ENCODE results near the gene RNU5D-1.
"Not testable (repeated sequence)": the region's sequence is repeated elsewhere in the genome, so short reads cannot be mapped to it uniquely, and the experiment has no call there.

The RNU5D-1 gene

DNA sequence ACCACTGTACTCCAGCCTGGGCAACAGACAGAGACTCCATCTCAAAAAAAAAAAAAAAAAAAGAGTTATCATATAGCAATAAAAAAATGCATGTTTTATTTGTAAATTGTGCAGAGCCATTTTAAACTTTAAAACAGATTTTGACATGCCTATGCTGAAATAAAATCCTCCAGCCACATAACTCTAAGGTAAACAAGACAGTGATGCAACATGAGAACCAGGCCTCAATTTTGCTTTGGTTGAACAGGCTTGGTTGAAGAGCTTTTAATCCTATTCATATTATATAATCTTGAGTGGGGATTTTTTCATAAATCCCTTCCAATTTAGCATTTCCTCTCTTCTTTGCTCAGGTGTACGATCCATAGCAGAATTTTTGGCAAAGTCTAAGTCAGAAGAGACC, 30.4 kb downstream of the RNU5D-1 start:
- DNase-seq (ENCODE audit: extremely low read depth, insufficient read length) = no peak
- H3K36me3 ChIP-seq (ENCODE audit: control insufficient read depth, insufficient read depth, low read length) = no peaks in the 10 kb centered on the region
- H3K4me3 ChIP-seq (replicated peaks; ENCODE audit: low read depth, low read length) = no peak overlapping the region
- H3K27me3 ChIP-seq (replicated peaks; ENCODE audit: control insufficient read depth, insufficient read depth, low read length) = no peaks in the 10 kb centered on the region
- TF ChIP-seq, protein P1, sequence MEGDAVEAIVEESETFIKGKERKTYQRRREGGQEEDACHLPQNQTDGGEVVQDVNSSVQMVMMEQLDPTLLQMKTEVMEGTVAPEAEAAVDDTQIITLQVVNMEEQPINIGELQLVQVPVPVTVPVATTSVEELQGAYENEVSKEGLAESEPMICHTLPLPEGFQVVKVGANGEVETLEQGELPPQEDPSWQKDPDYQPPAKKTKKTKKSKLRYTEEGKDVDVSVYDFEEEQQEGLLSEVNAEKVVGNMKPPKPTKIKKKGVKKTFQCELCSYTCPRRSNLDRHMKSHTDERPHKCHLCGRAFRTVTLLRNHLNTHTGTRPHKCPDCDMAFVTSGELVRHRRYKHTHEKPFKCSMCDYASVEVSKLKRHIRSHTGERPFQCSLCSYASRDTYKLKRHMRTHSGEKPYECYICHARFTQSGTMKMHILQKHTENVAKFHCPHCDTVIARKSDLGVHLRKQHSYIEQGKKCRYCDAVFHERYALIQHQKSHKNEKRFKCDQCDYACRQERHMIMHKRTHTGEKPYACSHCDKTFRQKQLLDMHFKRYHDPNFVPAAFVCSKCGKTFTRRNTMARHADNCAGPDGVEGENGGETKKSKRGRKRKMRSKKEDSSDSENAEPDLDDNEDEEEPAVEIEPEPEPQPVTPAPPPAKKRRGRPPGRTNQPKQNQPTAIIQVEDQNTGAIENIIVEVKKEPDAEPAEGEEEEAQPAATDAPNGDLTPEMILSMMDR (IDR thresholded peaks at IDR 0.05; ENCODE audit: insufficient read depth, low read length, poor library complexity, severe bottlenecking) = no peak

DNA sequence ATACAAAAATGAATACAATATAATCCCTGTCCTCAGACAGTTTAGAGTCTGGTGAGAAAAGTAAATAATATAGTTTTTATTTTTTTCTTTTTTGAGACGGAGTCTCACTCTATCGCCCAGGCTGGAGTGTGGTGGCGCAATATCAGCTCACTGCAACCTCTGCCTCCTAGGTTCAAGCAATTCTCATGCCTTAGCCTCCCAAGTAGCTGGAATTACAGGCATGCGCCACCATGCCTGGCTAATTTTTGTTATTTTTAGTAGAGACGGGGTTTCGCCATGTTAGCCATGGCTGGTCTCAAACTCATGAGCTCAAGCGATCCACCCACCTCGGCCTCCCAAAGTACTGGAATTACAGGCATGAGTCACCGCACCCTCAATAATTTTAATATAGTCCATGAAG, 31.6 kb downstream of the RNU5D-1 start:
- not testable (repeated sequence) for DNase-seq (ENCODE audit: extremely low read depth, insufficient read length); H3K4me3 ChIP-seq (replicated peaks; ENCODE audit: low read depth, low read length); H3K36me3 ChIP-seq (ENCODE audit: control insufficient read depth, insufficient read depth, low read length); H3K27me3 ChIP-seq (replicated peaks; ENCODE audit: control insufficient read depth, insufficient read depth, low read length)

DNA sequence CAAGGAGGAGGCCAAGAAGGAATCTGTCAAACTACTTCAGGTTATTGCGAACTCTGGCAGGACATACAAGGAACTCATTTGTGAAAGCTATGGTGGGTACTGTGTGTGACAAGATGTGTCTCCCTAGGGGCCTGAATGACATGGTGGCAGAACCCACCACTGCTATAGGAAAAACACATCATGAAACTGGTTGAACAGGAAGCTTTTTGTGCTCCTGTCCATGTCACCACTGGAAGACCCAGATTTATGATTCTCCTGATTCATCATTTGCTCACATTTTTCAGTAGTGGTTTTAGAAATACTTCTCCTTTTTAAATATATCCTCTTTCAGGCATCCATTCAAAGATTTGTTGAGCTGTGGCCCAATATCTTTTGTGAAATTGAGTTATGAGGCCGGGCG, 32.8 kb downstream of the RNU5D-1 start:
- Histone ChIP-seq H3K4me3 (replicated peaks; ENCODE audit: low read depth, low read length) (no peak overlapping the region), H3K27me3 (replicated peaks; ENCODE audit: control insufficient read depth, insufficient read depth, low read length) (no peaks in the 10 kb centered on the region), H3K36me3 (ENCODE audit: control insufficient read depth, insufficient read depth, low read length) (no peaks in the 10 kb centered on the region)
- TF ChIP-seq, protein P1 (IDR thresholded peaks at IDR 0.05; ENCODE audit: insufficient read depth, low read length, poor library complexity, severe bottlenecking) = no peak
- peak; percentile 38 for DNase-seq (ENCODE audit: extremely low read depth, insufficient read length)

DNA sequence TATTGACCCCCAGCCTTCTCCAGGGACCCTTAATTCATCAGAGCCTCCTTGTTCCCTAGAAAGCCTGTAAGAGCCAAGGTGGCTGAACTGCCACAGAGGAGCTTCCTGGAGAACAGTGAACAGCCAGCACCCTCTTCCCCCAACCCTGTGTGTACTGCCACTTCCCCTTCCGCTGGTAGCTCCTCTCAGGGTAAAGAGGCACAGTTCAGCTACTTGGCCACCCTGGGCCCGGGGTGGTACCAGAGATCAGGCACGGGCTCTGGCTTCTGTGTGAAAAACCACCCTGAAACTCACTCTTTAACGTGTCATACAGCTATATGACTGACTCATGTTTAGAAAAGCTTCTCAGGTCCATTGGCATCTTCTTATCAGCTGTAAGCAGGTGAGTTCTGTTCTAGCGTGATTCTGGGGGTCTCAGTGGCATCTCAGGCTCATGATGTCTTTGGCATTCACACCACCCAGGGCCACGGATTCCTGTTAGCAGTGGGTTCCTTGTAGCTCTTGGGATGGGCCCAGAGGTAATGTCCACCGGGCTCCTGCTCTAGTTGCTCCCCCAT, 34.1 kb downstream of the RNU5D-1 start:
- no peaks in the 10 kb centered on the region for H3K36me3 ChIP-seq (ENCODE audit: control insufficient read depth, insufficient read depth, low read length)
- peak; percentile 48 for DNase-seq (ENCODE audit: extremely low read depth, insufficient read length)
- TF ChIP-seq, protein P1 (IDR thresholded peaks at IDR 0.05; ENCODE audit: insufficient read depth, low read length, poor library complexity, severe bottlenecking) = no peak
- no peaks in the 10 kb centered on the region for H3K27me3 ChIP-seq (replicated peaks; ENCODE audit: control insufficient read depth, insufficient read depth, low read length)
- H3K4me3 ChIP-seq (replicated peaks; ENCODE audit: low read depth, low read length) = no peak overlapping the region

DNA sequence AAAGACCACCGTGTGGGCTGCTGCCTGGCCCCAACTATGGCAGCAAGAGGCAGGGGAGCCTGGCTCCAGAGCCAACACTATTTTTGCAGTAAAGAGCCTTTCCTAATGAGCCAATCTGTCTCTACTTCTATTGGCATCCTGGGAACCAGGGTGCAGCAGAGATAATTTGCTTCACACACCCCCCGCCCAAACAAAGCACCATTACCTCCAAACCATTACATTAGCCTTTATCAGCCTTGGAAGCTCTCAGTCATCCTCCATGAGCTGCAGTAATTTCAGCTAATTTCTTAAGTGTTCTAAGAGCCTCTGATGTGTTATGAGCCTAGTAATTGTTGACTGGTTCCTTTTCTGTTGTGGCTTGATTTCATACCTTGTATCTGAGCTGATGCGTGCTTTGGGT, 34.9 kb downstream of the RNU5D-1 start:
- no peak overlapping the region for H3K4me3 ChIP-seq (replicated peaks; ENCODE audit: low read depth, low read length)
- DNase-seq (ENCODE audit: extremely low read depth, insufficient read length) = no peak
- no peaks in the 10 kb centered on the region for H3K36me3 ChIP-seq (ENCODE audit: control insufficient read depth, insufficient read depth, low read length)
- TF ChIP-seq, protein P1 (IDR thresholded peaks at IDR 0.05; ENCODE audit: insufficient read depth, low read length, poor library complexity, severe bottlenecking) = no peak
- no peaks in the 10 kb centered on the region for H3K27me3 ChIP-seq (replicated peaks; ENCODE audit: control insufficient read depth, insufficient read depth, low read length)

DNA sequence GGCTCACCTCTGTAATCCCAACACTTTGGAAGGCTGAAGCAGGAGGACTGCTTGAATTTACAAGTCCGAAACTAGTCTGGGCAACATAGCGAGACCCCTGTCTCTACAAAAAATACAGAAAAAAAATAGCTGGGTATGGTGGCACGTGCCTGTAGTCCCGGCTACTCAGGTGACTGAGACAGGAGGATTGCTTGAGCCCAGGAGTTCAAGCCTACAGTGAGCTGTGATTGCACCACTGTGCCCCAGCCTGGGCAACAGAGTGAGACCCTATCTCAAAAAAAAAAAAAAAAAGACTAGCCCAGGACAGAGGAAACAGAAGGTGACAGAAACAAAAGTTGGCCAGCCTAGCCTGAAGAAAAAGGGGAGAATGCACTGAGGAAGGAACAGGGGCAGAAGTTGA, 35.3 kb downstream of the RNU5D-1 start:
- no peaks in the 10 kb centered on the region for H3K36me3 ChIP-seq (ENCODE audit: control insufficient read depth, insufficient read depth, low read length)
- no peaks in the 10 kb centered on the region for H3K27me3 ChIP-seq (replicated peaks; ENCODE audit: control insufficient read depth, insufficient read depth, low read length)
- TF ChIP-seq, protein P1 (IDR thresholded peaks at IDR 0.05; ENCODE audit: insufficient read depth, low read length, poor library complexity, severe bottlenecking) = no peak
- DNase-seq (ENCODE audit: extremely low read depth, insufficient read length) = no peak
- no peak overlapping the region for H3K4me3 ChIP-seq (replicated peaks; ENCODE audit: low read depth, low read length)
